HUES64 (cell line): ENCODE measurements around the gene CDKN2AIPNL.
A peak's percentile ranks its signal among the peaks of the same experiment; 100 is the strongest.

ENCODE experiments used
- H3K27ac ChIP-seq: 2 replicates; pipeline ENCODE4 v1.7.0; 2013; ENCODE audit warnings: low read depth, low read length, inconsistent platforms
- H3K27me3 ChIP-seq: 2 replicates; pipeline ENCODE4 v1.6.1; 2013; ENCODE audit warnings: mild to moderate bottlenecking, low read length; ENCODE audit not compliant: insufficient read depth
- H3K36me3 ChIP-seq: 2 replicates; pipeline ENCODE4 v1.6.1; 2013; ENCODE audit warnings: mild to moderate bottlenecking, low read length; ENCODE audit not compliant: insufficient read depth
- H3K4me1 ChIP-seq: 2 replicates; pipeline ENCODE4 v1.6.1; 2013; ENCODE audit warnings: mild to moderate bottlenecking, low read length, moderate library complexity; ENCODE audit not compliant: insufficient read depth
- H3K4me3 ChIP-seq: 2 replicates; pipeline ENCODE4 v1.5.1; 2013; ENCODE audit warnings: mild to moderate bottlenecking, low read length, moderate library complexity
- H3K9ac ChIP-seq: 2 replicates; pipeline ENCODE4 v1.6.1; 2013; ENCODE audit warnings: mild to moderate bottlenecking, low read depth, low read length
- H3K9me3 ChIP-seq: 2 replicates; pipeline ENCODE4 v1.6.1; 2013; ENCODE audit warnings: low read depth, low read length; ENCODE audit not compliant: insufficient read depth
- WGBS: fragments of 150-250, 120-280 bp; methylation state at CpG from one replicate; pipeline ENCODE4 v1.1.7; 2013; ENCODE audit warnings: missing lambda C conversion rate; 5-methylcytosine and 5-hydroxymethylcytosine counted together

CDKN2AIPNL gene

GRCh38 chr5:134437847-134438581 is 26.3 kb upstream of the CDKN2AIPNL start:
- WGBS = 83% methylated on average over 7 of the region's 7 CpGs
- H3K4me3 ChIP-seq = no peak overlapping the region
- peaks cover 2% of the 10 kb centered on the region; the same call in 1 of the 2 replicates for H3K36me3 ChIP-seq
- H3K9ac ChIP-seq = no peak overlapping the region
- H3K9me3 ChIP-seq = no peaks in the 10 kb centered on the region
- H3K4me1 ChIP-seq = peaks cover 10% of the 10 kb centered on the region
- H3K27me3 ChIP-seq = no peaks in the 10 kb centered on the region
- no peak overlapping the region for H3K27ac ChIP-seq

GRCh38 chr5:134437340-134437846 is 25.7 kb upstream of the CDKN2AIPNL start:
- no peaks in the 10 kb centered on the region for H3K9me3 ChIP-seq
- H3K4me1 ChIP-seq = peaks cover 17% of the 10 kb centered on the region
- H3K36me3 ChIP-seq = peaks cover 2% of the 10 kb centered on the region; the same call in 1 of the 2 replicates
- H3K4me3 ChIP-seq = no peak overlapping the region
- WGBS = 96% methylated on average over 4 of the region's 4 CpGs
- no peak overlapping the region for H3K9ac ChIP-seq
- no peaks in the 10 kb centered on the region for H3K27me3 ChIP-seq
- no peak overlapping the region for H3K27ac ChIP-seq

DNA sequence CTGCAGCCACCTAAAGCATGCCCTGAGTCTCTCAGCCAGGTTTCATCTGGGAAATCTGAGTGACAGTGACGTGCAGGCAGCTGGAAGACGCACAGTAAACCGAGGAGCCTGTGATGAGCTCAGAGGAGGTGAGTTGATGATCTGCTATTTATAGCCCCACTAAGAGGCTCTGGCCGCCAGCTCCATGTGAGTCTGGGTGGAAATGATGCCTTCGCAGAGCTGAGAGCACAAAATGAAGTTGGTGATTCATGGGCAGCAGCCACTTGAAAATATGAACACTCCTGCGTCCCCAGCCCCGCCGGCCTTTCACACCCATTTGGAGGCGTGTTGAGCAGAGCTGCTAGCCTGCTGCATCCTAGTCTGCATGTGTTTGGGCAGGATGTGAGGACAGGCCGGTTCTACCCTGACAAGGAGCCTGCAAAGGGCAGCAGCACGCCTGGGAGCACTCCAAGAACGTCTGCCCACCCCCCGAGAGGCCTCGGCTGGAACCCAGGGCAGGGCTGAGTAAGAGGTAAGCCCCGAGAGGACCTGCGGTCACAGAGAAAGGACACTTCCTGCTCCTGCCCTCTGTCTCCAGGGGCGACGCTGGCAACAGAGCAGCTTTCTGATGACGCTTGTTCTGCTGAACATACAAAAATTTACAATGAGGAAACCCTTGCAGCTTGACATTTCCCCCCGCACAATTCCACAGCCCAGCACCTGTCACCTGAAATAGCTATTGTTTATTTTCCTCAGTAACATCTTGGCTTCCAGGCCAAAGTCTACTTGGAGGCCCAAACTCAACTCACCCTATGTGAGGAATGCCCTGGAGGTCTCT is 25.1 kb upstream of the CDKN2AIPNL start:
- H3K9me3 ChIP-seq = no peaks in the 10 kb centered on the region
- no peak overlapping the region for H3K27ac ChIP-seq
- H3K4me1 ChIP-seq = peaks cover 17% of the 10 kb centered on the region
- WGBS = 71% methylated on average over 20 of the region's 20 CpGs
- H3K4me3 ChIP-seq = no peak overlapping the region
- H3K36me3 ChIP-seq = peaks cover 2% of the 10 kb centered on the region; the same call in 1 of the 2 replicates
- H3K27me3 ChIP-seq = no peaks in the 10 kb centered on the region
- H3K9ac ChIP-seq = no peak overlapping the region

- 94% methylated on average over 2 of the region's 2 CpGs for WGBS
- H3K4me1 ChIP-seq = peaks cover 17% of the 10 kb centered on the region
- no peaks in the 10 kb centered on the region for H3K9me3 ChIP-seq
- H3K27ac ChIP-seq = no peak overlapping the region
- H3K36me3 ChIP-seq = peaks cover 2% of the 10 kb centered on the region; the same call in 1 of the 2 replicates
- no peak overlapping the region for H3K4me3 ChIP-seq
- H3K27me3 ChIP-seq = no peaks in the 10 kb centered on the region
- H3K9ac ChIP-seq = no peak overlapping the region
These were observed 23.9 kb upstream of the CDKN2AIPNL start for GRCh38 chr5:134435560-134435959.

GRCh38 chr5:134432677-134433359 is 21.1 kb upstream of the CDKN2AIPNL start:
- 74% methylated on average over 13 of the region's 14 CpGs for WGBS
- peaks cover 36% of the 10 kb centered on the region for H3K4me1 ChIP-seq

DNA sequence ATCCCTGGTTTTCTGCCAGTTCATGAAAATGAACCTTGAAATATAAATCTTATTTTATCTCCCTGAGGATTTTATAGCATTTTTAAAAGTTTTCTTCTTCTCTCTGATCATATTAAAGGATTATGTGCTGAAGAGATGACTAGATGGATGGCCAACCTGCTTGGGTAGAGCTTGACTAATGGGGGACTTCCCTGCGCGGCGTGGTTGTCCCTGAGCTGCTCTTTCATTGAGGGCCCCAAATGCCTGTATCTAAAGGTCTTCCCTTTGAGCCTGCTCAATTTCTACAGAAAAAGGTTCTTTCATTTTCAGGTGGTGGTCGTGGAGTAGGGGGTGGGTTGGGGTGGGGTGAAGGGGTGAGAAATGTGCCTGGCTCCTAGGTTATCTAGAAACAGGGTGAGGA is 20.5 kb upstream of the CDKN2AIPNL start:
- Histone ChIP-seq H3K9me3 (no peaks in the 10 kb centered on the region), H3K4me3 (no peak overlapping the region), H3K36me3 (no peaks in the 10 kb centered on the region), H3K27me3 (no peaks in the 10 kb centered on the region), H3K27ac (no peak overlapping the region), H3K9ac (no peak overlapping the region), H3K4me1 (peaks cover 42% of the 10 kb centered on the region)
- WGBS = 96% methylated on average over 4 of the region's 4 CpGs

More at GRCh38 chr5:134432677-134433359, 21.1 kb upstream of the CDKN2AIPNL start:
- Histone ChIP-seq H3K9me3 (no peaks in the 10 kb centered on the region), H3K9ac (0 out of 2 replicates have a peak overlapping the region, but pooled peaks have one; percentile 11), H3K27me3 (no peaks in the 10 kb centered on the region), H3K4me3 (no peak overlapping the region), H3K36me3 (peaks cover 2% of the 10 kb centered on the region; the same call in 1 of the 2 replicates), H3K27ac (peak overlapping the region; percentile 50; the same call in 1 of the 2 replicates)

DNA sequence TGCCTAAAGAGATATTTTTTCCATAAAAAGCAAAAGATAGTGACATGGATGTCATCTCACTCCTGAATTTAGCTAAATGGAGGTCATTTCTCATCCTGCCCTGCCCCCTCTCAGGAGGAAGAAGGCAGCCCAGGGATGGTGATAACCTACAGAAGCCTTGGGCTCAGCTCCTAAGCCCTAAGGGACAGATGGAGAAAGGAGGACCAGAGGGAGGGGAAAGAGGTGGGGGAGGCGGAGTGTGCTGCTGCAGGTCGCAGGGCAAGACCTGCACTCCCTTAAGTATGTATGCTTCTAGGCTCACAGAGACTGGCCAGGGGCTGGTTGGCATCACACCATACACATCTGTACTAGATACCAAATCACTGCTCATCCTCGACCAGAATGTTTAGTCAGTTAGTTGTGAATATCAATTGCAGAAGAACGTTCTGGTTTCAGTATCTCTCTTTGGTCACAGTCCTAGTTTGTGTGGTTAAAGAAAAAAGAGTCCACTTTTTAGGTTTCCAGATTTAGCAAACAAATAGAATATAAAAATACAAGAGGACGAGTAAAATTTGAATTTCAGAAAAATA is 18.4 kb upstream of the CDKN2AIPNL start:
- H3K4me1 ChIP-seq = peaks cover 44% of the 10 kb centered on the region
- H3K9me3 ChIP-seq = no peaks in the 10 kb centered on the region
- no peak overlapping the region for H3K27ac ChIP-seq
- WGBS = 50% methylated on average over 4 of the region's 5 CpGs
- H3K4me3 ChIP-seq = peak overlapping the region; percentile 31; the same call in 1 of the 2 replicates
- no peak overlapping the region for H3K9ac ChIP-seq
- no peaks in the 10 kb centered on the region for H3K27me3 ChIP-seq
- no peaks in the 10 kb centered on the region for H3K36me3 ChIP-seq

DNA sequence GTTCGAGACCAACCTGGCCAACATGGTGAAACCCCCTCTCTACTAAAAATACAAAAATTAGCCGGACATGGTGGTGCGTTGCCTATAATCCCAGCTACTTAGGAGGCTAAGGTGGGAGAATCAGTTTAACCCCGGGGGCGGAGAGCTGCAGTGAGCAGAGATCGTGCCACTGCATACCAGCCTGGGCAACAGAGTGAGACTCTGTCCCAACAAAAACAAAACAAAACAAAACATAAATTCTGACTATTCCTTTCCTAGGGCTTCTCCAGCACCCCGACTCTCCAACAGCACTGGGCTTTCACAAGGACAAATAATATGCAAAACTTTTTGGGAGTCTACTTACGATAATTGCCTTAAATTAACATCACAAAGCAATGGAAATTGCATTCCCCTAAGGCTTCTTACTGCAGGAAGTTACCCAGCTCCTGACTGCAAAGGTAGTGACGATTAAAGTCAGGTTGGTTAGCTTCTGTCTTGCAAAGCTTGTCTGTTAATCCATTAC is 15.9 kb upstream of the CDKN2AIPNL start:
- Histone ChIP-seq H3K36me3 (no peaks in the 10 kb centered on the region), H3K4me3 (peak overlapping the region; percentile 44), H3K9me3 (no peaks in the 10 kb centered on the region), H3K27me3 (no peaks in the 10 kb centered on the region), H3K9ac (peak overlapping the region; percentile 65), H3K27ac (peak overlapping the region; percentile 92), H3K4me1 (peaks cover 36% of the 10 kb centered on the region)
- 18% methylated on average over 9 of the region's 9 CpGs for WGBS

DNA sequence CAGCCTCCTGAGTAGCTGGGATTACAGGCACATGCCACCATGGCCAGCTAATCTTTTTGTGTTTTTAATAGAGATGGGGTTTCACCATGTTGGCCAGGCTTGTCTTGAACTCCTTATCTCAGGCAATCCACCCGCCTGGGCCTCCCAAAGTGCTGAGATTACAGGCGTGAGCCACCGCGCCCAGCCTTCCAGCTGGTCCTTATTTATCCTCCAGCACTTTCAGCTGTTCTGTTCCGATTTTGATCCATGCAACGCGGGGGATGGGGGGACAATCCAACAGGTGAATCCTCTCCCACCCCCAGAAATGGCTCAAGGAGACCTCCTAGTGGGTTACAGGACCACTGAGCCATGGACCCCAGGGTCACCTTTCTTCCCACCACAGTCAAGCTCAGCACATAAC is 14.7 kb upstream of the CDKN2AIPNL start:
- no peaks in the 10 kb centered on the region for H3K27me3 ChIP-seq
- H3K4me1 ChIP-seq = peaks cover 34% of the 10 kb centered on the region
- no peak overlapping the region for H3K27ac ChIP-seq
- H3K9me3 ChIP-seq = no peaks in the 10 kb centered on the region
- no peaks in the 10 kb centered on the region for H3K36me3 ChIP-seq
- no peak overlapping the region for H3K4me3 ChIP-seq
- no peak overlapping the region for H3K9ac ChIP-seq
- WGBS = 88% methylated on average over 7 of the region's 7 CpGs

DNA sequence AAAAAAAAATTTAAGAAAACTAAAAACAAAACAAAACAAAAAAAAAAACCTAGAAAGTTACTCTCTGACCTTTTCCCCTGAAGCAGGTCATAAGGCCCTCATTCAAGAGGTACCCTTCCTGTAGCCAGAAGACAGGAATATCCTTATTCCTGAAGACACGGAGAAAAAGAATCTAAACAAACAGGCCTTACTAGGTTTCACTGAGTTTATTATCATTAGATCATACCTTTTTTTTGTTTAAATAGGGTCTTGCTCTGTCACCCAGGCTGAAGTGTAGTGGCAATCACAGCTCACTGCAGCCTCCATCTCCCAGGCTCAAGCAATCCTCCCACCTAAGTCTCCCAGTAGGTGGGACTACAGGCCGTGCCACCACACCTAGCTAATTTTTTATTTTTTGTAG is 11.7 kb upstream of the CDKN2AIPNL start:
- H3K27me3 ChIP-seq = no peaks in the 10 kb centered on the region
- WGBS = 95% methylated on average over 2 of the region's 2 CpGs
- H3K4me1 ChIP-seq = peaks cover 13% of the 10 kb centered on the region
- no peak overlapping the region for H3K27ac ChIP-seq
- H3K36me3 ChIP-seq = no peaks in the 10 kb centered on the region
- no peak overlapping the region for H3K9ac ChIP-seq
- no peak overlapping the region for H3K4me3 ChIP-seq
- H3K9me3 ChIP-seq = 0 out of 2 replicates have a peak, but pooled peaks cover 2% of the 10 kb centered on the region
